SK-N-MC (cell line): ENCODE measurements around the gene ABLIM2.

Experiments used
- DNase-seq: peaks from one replicate; pipeline ENCODE4 v3.0.0-alpha.2; 2011; ENCODE audit warnings: low read depth, low spot score
- H3K27ac ChIP-seq: fragments of 200-600 bp; sonication (generic); 2 replicates; pipeline ENCODE4 v1.5.1; 2016; ENCODE audit warnings: mixed run types
- H3K36me3 ChIP-seq: fragments of 200-600 bp; sonication (generic); 2 replicates; pipeline ENCODE4 v1.6.1; 2017; ENCODE audit warnings: antibody characterized with exemption, low read length, mixed read lengths; ENCODE audit not compliant: insufficient read depth
- H3K4me3 ChIP-seq: fragments of 200-600 bp; sonication (generic); 2 replicates; pipeline ENCODE4 v1.5.1; 2016
- H3K9ac ChIP-seq: fragments of 200-600 bp; sonication (generic); 2 replicates; pipeline ENCODE4 v1.8.0; 2017; ENCODE audit warnings: mixed run types, mixed read lengths; ENCODE audit not compliant: insufficient read length
- H3K9me3 ChIP-seq: fragments of 200-600 bp; sonication (generic); 2 replicates; pipeline ENCODE4 v1.6.1; 2017; ENCODE audit warnings: low read depth, mild to moderate bottlenecking, antibody characterized with exemption, low read length, moderate library complexity, mixed read lengths
- EZH2 ChIP-seq: fragments of 200-600 bp; sonication (generic); IDR thresholded peaks from one replicate; pipeline ENCODE4 v1.6.1; 2017; ENCODE audit warnings: antibody characterized with exemption
- FOXP2 ChIP-seq: optimal IDR thresholded peaks from 2 replicates; pipeline ENCODE3; 2011; ENCODE audit warnings: mild to moderate bottlenecking, moderate library complexity; ENCODE audit not compliant: insufficient read depth; ENCODE audit errors: extremely low read length, control extremely low read depth
- POLR2AphosphoS5 ChIP-seq: IDR thresholded peaks from 2 replicates; pipeline ENCODE4 v1.6.1; 2012; ENCODE audit warnings: mild to moderate bottlenecking, low read depth, low read length, borderline replicate concordance

Gene ABLIM2

DNA sequence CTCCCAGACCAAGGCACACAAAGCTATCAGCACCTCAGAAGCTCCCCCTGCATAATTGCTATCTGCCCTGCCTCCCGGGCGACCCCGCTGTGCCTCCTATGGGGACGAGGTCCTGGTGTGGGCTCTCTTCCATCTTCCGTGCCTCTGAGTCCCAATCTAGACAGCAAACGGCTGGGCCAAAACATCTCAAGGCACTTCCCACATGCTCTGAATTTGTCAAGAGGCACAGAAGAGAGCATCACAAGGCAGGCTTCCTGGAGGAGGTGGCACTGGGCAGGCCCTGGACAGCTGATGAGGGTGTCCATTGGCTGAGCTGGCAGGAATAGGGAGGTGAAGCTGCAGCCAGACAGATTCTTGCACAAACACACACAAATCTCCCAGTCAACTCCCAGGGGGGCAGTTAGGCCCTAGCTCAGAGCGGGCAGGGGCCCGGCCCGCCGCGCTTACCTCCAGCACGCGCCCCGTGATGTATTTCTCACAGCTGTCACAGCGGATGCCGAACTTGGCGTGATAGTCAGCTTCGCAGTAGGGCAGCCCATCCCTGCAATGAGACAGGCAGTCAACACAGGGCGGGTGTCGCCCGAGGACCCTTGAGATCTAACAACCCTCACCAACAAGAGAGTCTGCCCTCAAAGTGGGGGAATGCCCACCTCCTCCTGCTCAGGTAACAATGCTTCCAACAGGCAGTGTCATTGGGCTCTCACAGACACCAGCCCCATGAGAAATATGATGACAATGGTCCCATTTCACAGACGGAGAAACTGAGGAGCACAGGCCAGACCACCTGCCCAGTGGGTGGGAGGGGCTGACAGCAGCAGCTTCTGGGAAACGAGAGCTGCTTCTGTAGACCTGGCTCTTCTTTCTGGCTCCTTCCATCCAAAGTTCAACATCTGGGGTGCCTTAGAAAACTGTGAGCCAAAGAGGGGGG is 81.2 kb downstream of the ABLIM2 start:
- Histone ChIP-seq H3K9ac (no peak overlapping the region), H3K27ac (no peak overlapping the region), H3K36me3 (no peaks in the 10 kb centered on the region), H3K9me3 (no peaks in the 10 kb centered on the region), H3K4me3 (no peak overlapping the region)
- TF ChIP-seq POLR2AphosphoS5 (no peak), FOXP2 (no peak), EZH2 (no peak)
- DNase-seq = no peak

- Histone ChIP-seq H3K36me3 (no peaks in the 10 kb centered on the region), H3K27ac (no peak overlapping the region), H3K9me3 (no peaks in the 10 kb centered on the region), H3K4me3 (no peak overlapping the region), H3K9ac (no peak overlapping the region)
- DNase-seq = no peak
- TF ChIP-seq POLR2AphosphoS5 (no peak), FOXP2 (no peak), EZH2 (no peak)
These were observed 82.6 kb downstream of the ABLIM2 start for GRCh38 chr4:8076023-8076422.

- H3K9ac ChIP-seq = no peak overlapping the region
- TF ChIP-seq FOXP2 (no peak), POLR2AphosphoS5 (no peak), EZH2 (no peak)
- H3K27ac ChIP-seq = no peak overlapping the region
- H3K4me3 ChIP-seq = no peak overlapping the region
- no peaks in the 10 kb centered on the region for H3K36me3 ChIP-seq
- no peaks in the 10 kb centered on the region for H3K9me3 ChIP-seq
- DNase-seq = no peak
These were observed 85.3 kb downstream of the ABLIM2 start for GRCh38 chr4:8073206-8073863.

DNA sequence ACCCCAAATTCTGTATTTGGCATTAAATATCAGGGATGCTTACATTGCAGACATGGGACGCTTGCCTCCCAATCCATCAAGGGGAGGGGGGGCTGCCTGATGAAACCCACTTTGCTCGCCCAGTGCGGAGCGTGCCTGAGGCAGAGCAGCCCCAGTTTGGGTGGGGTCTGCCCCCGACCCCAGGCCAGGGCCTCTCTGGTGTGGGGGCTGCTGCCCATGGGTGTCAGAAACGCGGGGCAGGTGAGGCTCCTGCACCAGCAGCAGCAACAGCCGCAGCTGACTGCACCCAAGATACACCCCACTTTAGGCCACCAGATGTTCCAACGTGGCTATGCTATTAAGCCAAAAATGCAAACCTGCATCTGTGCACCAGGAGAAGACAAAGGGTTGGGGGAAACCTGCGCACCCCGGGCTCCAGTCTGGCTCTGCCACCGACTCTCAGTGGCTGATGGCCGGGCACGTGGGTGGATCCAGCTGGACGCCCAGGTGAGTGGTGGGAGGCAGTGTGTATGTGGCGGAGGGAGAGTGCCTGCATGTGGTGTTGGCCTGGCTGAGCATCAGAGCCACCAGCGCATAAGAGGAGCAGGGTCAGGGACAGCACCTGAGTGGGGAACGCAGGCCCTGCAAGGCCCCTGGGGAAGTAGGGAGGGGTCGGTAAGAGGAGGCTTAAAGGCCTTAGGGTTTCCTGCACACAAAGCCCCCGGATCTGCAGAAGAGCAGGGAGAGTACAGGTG is 86.2 kb downstream of the ABLIM2 start:
- no peak for DNase-seq
- H3K27ac ChIP-seq = no peak overlapping the region
- TF ChIP-seq EZH2 = no peak
- TF ChIP-seq POLR2AphosphoS5 = no peak
- no peak for TF ChIP-seq FOXP2

DNA sequence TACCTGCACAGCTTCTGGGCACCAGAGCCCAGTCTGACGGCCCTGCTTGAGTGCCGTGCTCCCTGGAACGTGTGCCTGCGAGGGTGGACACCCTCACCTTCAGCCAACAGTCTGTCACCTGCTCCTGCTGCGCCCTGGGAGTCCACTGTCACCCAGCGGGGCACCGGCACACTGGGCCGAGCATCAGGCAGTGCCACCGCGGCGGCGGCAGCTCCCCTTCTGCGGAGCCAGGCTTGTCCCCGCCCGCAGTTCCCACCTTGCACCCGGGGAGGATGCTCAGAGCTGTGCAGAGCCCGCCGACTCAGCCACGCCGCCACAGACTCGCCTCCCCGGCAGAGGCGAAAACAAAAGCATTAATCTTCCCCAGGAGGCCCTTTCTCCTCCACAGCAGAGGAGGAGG is 86.8 kb downstream of the ABLIM2 start:
- TF ChIP-seq FOXP2 (no peak), POLR2AphosphoS5 (no peak), EZH2 (no peak)
- Histone ChIP-seq H3K4me3 (no peak overlapping the region), H3K36me3 (no peaks in the 10 kb centered on the region), H3K27ac (no peak overlapping the region), H3K9ac (no peak overlapping the region), H3K9me3 (no peaks in the 10 kb centered on the region)
- DNase-seq = no peak

More for the DNA sequence above, 86.2 kb downstream of the ABLIM2 start:
- Histone ChIP-seq H3K4me3 (no peak overlapping the region), H3K9me3 (no peaks in the 10 kb centered on the region), H3K9ac (no peak overlapping the region), H3K36me3 (no peaks in the 10 kb centered on the region)

GRCh38 chr4:8070736-8071718 is 87.6 kb downstream of the ABLIM2 start:
- Histone ChIP-seq H3K36me3 (no peaks in the 10 kb centered on the region), H3K4me3 (no peak overlapping the region), H3K27ac (no peak overlapping the region), H3K9me3 (no peaks in the 10 kb centered on the region), H3K9ac (no peak overlapping the region)
- no peak for DNase-seq
- TF ChIP-seq POLR2AphosphoS5 (no peak), FOXP2 (no peak), EZH2 (no peak)

GRCh38 chr4:8069102-8069752 is 89.4 kb downstream of the ABLIM2 start:
- H3K4me3 ChIP-seq = no peak overlapping the region
- no peak overlapping the region for H3K9ac ChIP-seq
- no peak for TF ChIP-seq FOXP2
- TF ChIP-seq EZH2 = no peak
- TF ChIP-seq POLR2AphosphoS5 = no peak
- H3K36me3 ChIP-seq = no peaks in the 10 kb centered on the region
- no peak for DNase-seq
- no peak overlapping the region for H3K27ac ChIP-seq
- no peaks in the 10 kb centered on the region for H3K9me3 ChIP-seq
